Adipocyte (in vitro differentiated cells): ENCODE data around the gene PDE6A.

Experiments used
- DNase-seq: peaks from one replicate; pipeline ENCODE4 v3.0.0-alpha.2; 2015; ENCODE audit warnings: low read depth
- H3K27me3 ChIP-seq: replicated peaks from 2 replicates; pipeline ENCODE4 v1.7.0; 2013; ENCODE audit warnings: mild to moderate bottlenecking, low read length, moderate library complexity; ENCODE audit not compliant: control insufficient read depth, insufficient read depth
- H3K36me3 ChIP-seq: 2 replicates; pipeline ENCODE4 v1.7.0; 2013; ENCODE audit warnings: low read length, mild to moderate bottlenecking, moderate library complexity; ENCODE audit not compliant: control insufficient read depth, insufficient read depth, severe bottlenecking
- H3K4me1 ChIP-seq: 2 replicates; pipeline ENCODE4 v1.7.0; 2013; ENCODE audit warnings: mild to moderate bottlenecking, low read length, moderate library complexity; ENCODE audit not compliant: control insufficient read depth, insufficient read depth
- H3K4me3 ChIP-seq: 2 replicates; pipeline ENCODE4 v1.7.0; 2013; ENCODE audit warnings: mild to moderate bottlenecking, low read length, moderate library complexity
- H3K9ac ChIP-seq: 2 replicates; pipeline ENCODE4 v1.7.0; 2013; ENCODE audit warnings: mild to moderate bottlenecking, low read length, moderate library complexity
- H3K9me3 ChIP-seq: 2 replicates; pipeline ENCODE4 v1.7.0; 2013; ENCODE audit warnings: mild to moderate bottlenecking, low read length, moderate library complexity; ENCODE audit not compliant: control insufficient read depth

Gene PDE6A

GRCh38 chr5:149944666-149945065 is at the start of gene PDE6A:
Gene PDE6A, minus strand, starts transcription at chr5:149944793. Its CDS starts 120 bp downstream, at chr5:149944673.
- Histone ChIP-seq H3K36me3 (no peaks in the 10 kb centered on the region), H3K27me3 (peaks cover 40% of the 10 kb centered on the region), H3K4me1 (peaks cover 3% of the 10 kb centered on the region), H3K9ac (no peak within 1 kb of the TSS), H3K4me3 (no peak within 1 kb of the TSS), H3K9me3 (no peaks in the 10 kb centered on the region)
- DNase-seq, result no peak

GRCh38 chr5:149993471-149993870 is 48.9 kb upstream of the PDE6A start:
- Histone ChIP-seq H3K4me3 (no peak overlapping the region), H3K36me3 (peaks cover 18% of the 10 kb centered on the region), H3K27me3 (no peaks in the 10 kb centered on the region), H3K9ac (no peak overlapping the region), H3K9me3 (no peaks in the 10 kb centered on the region), H3K4me1 (peaks cover 20% of the 10 kb centered on the region)
- DNase-seq, result no peak

- Histone ChIP-seq H3K4me1 (peaks cover 20% of the 10 kb centered on the region), H3K36me3 (peaks cover 12% of the 10 kb centered on the region), H3K9ac (no peak overlapping the region), H3K27me3 (no peaks in the 10 kb centered on the region), H3K4me3 (no peak overlapping the region), H3K9me3 (no peaks in the 10 kb centered on the region)
- DNase-seq, result peak; percentile 92
Observed at GRCh38 chr5:149990518-149991376, 46.2 kb upstream of the PDE6A start.

DNA sequence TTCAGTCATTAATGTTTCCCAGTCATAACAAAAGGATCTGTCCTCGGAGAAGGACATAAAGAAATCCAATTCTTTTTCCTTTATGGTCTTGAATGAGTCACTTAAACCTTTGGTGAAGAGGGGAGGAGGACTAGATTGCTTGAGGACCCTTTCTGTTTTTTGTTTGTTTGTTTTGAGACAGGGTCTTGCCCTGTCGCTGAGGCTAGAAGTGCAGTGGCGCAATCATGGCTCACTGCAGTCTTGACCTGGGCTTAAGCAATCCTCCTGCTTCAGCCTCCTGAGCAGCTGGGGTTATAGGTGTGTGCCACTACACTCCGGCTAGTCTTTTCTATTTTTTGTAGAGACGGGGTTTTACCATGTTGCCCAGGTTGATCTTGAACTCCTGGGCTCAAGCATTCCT is 43.5 kb upstream of the PDE6A start:
- no peak overlapping the region for H3K9ac ChIP-seq
- no peak for DNase-seq
- no peak overlapping the region for H3K4me3 ChIP-seq
- no peaks in the 10 kb centered on the region for H3K36me3 ChIP-seq
- no peaks in the 10 kb centered on the region for H3K9me3 ChIP-seq
- no peaks in the 10 kb centered on the region for H3K4me1 ChIP-seq
- H3K27me3 ChIP-seq, result no peaks in the 10 kb centered on the region

DNA sequence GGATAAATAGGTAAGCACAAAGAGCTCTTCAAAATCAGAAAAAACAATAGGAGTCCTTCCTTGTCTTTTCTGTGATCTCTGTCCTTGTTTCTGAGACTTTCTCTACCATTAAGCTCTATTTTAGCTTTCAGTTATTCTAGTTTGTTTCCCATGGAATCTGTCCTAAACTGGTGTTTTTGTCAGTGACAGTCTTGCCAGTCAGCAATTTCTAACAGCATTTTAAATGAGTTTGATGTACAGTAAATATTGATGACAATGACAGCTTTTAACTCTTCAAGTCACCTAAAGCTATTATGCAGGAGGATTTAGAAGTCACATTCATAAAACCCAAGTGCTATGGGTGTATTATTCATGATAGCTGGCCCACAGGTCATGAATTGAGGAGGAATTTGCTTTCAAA is 37.9 kb upstream of the PDE6A start:
- DNase-seq, result no peak

DNA sequence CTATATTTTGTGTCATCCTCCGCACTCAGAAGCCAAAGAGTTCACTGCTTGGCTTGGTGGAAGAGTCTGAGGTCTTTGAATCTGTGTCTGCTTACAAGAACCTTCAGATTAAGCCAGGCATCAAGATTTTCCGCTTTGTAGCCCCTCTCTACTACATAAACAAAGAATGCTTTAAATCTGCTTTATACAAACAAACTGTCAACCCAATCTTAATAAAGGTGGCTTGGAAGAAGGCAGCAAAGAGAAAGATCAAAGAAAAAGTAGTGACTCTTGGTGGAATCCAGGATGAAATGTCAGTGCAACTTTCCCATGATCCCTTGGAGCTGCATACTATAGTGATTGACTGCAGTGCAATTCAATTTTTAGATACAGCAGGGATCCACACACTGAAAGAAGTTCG is 36.6 kb upstream of the PDE6A start:
- H3K9ac ChIP-seq, result no peak overlapping the region
- DNase-seq, result no peak
- no peaks in the 10 kb centered on the region for H3K27me3 ChIP-seq

More for the DNA sequence above, 37.9 kb upstream of the PDE6A start:
- H3K4me3 ChIP-seq, result no peak overlapping the region
- no peaks in the 10 kb centered on the region for H3K4me1 ChIP-seq
- no peaks in the 10 kb centered on the region for H3K9me3 ChIP-seq
- peaks cover 17% of the 10 kb centered on the region for H3K36me3 ChIP-seq
- no peak overlapping the region for H3K9ac ChIP-seq
- H3K27me3 ChIP-seq, result no peaks in the 10 kb centered on the region

DNA sequence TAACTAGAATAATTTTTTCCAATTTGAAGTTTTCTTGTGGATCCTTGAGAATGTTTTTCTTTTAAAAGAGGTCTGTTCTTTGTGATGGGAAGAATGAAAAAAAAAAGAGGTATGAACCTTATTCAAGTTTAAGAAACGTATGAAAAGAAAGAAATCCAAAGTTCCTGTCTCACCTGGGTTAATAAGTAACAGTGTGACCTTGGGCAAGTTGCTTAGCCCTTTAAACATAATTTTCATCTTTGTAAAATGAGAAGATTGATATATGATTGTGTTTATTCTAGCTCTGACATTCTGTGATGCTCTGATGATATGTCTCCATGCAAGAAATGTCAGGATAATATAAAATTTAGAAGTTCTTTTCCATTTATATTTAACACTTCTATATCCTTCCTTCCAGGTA is 35.3 kb upstream of the PDE6A start:
- no peaks in the 10 kb centered on the region for H3K27me3 ChIP-seq
- H3K9ac ChIP-seq, result no peak overlapping the region
- H3K4me1 ChIP-seq, result no peaks in the 10 kb centered on the region
- H3K9me3 ChIP-seq, result no peaks in the 10 kb centered on the region
- no peak overlapping the region for H3K4me3 ChIP-seq
- no peak for DNase-seq
- H3K36me3 ChIP-seq, result peaks cover 17% of the 10 kb centered on the region

More for the DNA sequence above, 36.6 kb upstream of the PDE6A start:
- no peaks in the 10 kb centered on the region for H3K4me1 ChIP-seq
- peaks cover 17% of the 10 kb centered on the region for H3K36me3 ChIP-seq
- no peak overlapping the region for H3K4me3 ChIP-seq
- H3K9me3 ChIP-seq, result no peaks in the 10 kb centered on the region

GRCh38 chr5:149975409-149975808 is 30.8 kb upstream of the PDE6A start:
- Histone ChIP-seq H3K4me1 (no peaks in the 10 kb centered on the region), H3K9me3 (no peaks in the 10 kb centered on the region), H3K36me3 (peaks cover 11% of the 10 kb centered on the region), H3K4me3 (no peak overlapping the region), H3K9ac (no peak overlapping the region), H3K27me3 (no peaks in the 10 kb centered on the region)
- no peak for DNase-seq

GRCh38 chr5:149969181-149969930 is 24.8 kb upstream of the PDE6A start:
- Histone ChIP-seq H3K36me3 (no peaks in the 10 kb centered on the region), H3K4me3 (no peak overlapping the region)

GRCh38 chr5:149966946-149967345 is 22.4 kb upstream of the PDE6A start:
- Histone ChIP-seq H3K4me3 (no peak overlapping the region), H3K9me3 (no peaks in the 10 kb centered on the region), H3K9ac (no peak overlapping the region), H3K27me3 (no peaks in the 10 kb centered on the region), H3K36me3 (no peaks in the 10 kb centered on the region), H3K4me1 (no peaks in the 10 kb centered on the region)
- DNase-seq, result no peak

More at GRCh38 chr5:149969181-149969930, 24.8 kb upstream of the PDE6A start:
- no peaks in the 10 kb centered on the region for H3K9me3 ChIP-seq
- H3K4me1 ChIP-seq, result no peaks in the 10 kb centered on the region
- no peak overlapping the region for H3K9ac ChIP-seq
- H3K27me3 ChIP-seq, result no peaks in the 10 kb centered on the region
- no peak for DNase-seq

- no peaks in the 10 kb centered on the region for H3K36me3 ChIP-seq
- no peak for DNase-seq
- no peaks in the 10 kb centered on the region for H3K27me3 ChIP-seq
- H3K4me3 ChIP-seq, result no peak overlapping the region
- no peak overlapping the region for H3K9ac ChIP-seq
- H3K4me1 ChIP-seq, result peaks cover 7% of the 10 kb centered on the region
- no peaks in the 10 kb centered on the region for H3K9me3 ChIP-seq
Observed at GRCh38 chr5:149963729-149964128, 19.1 kb upstream of the PDE6A start.
